GM18861 (cell line): ENCODE results near the gene TEX13D.

Experiments
- ATAC-seq: cut with Tn5 transposase; IDR thresholded peaks from one replicate; pipeline ENCODE4 v1.9.1; 2021; ENCODE audit not compliant: unreplicated experiment

TEX13D gene

DNA sequence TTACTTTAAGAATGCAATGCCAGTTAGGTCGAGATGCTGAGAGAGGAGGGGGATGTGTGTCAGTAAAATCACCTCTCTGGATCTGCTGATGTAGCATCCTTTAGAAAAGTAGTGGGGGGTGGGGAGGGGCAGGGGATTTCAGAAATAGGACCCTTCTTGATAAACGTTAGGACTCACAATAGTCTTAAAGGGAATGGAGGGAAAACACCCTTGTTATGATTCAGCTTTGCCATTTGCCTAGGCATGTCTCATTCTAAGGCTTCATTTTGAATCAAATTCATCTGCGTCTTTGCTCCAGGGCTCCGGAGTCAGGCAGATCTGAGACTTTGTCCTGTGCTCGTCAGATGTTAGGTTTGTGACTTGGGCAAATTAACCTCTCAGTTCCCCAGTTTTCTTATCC is 14.8 kb downstream of the TEX13D start:
- no peak for ATAC-seq

DNA sequence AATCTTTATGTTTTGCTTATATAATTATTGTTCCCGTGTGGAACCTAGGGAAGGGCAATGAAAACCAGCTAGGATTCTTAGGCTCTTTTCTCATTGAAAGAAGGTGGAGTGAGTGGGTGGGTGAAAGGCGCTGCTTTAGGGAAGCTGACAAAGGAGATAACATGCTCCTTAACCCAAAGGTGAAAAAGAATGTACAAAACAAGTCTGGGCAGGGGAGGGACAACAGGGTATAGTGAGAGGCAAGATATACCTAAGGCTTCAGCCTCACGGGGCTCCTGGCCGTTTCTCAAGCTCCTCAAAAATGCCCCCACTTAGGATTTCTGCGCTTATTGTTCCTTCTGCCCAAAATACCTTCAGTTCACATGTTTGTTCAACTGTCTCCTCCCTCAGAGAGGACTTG is 15.7 kb downstream of the TEX13D start:
- ATAC-seq, result no peak

DNA sequence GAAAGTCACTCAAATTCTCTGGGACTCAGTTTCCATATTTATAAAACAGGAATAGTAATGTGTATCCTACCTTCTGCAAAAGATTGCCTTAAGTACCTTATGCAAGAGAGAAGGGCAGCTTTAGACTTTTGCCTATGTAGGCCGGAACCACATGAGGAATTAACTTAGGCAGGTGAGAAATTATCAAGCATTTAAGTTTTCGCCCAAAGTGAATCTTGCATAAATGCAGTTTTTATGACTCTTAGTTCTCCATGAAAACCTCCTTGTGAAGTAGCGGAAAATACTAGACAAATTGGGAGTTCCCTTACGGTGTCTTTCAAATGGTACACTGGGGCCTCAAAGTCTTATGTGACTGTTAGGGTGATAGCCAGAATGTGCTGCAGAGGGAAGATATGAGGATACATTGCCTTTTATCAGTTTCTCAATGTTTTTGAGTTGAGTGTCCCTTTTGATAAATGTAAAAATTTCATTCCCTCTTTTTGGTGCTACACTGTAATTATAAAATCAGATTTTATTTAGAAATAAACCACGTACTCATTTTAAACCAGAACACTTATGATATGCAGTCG is 16.5 kb downstream of the TEX13D start:
- ATAC-seq, result no peak

GRCh38 chrX:124354648-124355047 is 22.2 kb downstream of the TEX13D start:
- no peak for ATAC-seq

GRCh38 chrX:124358800-124359383 is 26.4 kb downstream of the TEX13D start:
- no peak for ATAC-seq

- no peak for ATAC-seq
Observed at GRCh38 chrX:124362072-124362471, 29.6 kb downstream of the TEX13D start.

GRCh38 chrX:124362761-124363160 is 30.3 kb downstream of the TEX13D start:
- ATAC-seq, result no peak

GRCh38 chrX:124369722-124370121 is 37.3 kb downstream of the TEX13D start:
- no peak for ATAC-seq

GRCh38 chrX:124373348-124373747 is 40.9 kb downstream of the TEX13D start:
- ATAC-seq, result no peak

- ATAC-seq, result no peak
Observed at GRCh38 chrX:124378643-124379042, 46.2 kb downstream of the TEX13D start.

- ATAC-seq, result no peak
Observed at GRCh38 chrX:124383354-124383753, 50.9 kb downstream of the TEX13D start.

- ATAC-seq, result no peak
Observed at GRCh38 chrX:124386401-124386800, 53.9 kb downstream of the TEX13D start.
